ENCODE data around the gene PLXNA2.
A peak's percentile ranks its signal among the peaks of the same experiment; 100 is the strongest.

Gene PLXNA2

GRCh38 chr1:208100906-208101305 is 143.3 kb downstream of the PLXNA2 start:
- no peak overlapping the region for H3K27ac Mint-ChIP-seq
- H3K4me1 Mint-ChIP-seq, result no peaks in the 10 kb centered on the region
- no peak overlapping the region for H3K4me3 Mint-ChIP-seq
- ATAC-seq (no peak), DNase-seq (ENCODE audit: low spot score in 2 of 2) (no peak)
- H3K9me3 Mint-ChIP-seq, result no peaks in the 10 kb centered on the region
- H3K36me3 Mint-ChIP-seq, result no peaks in the 10 kb centered on the region

- Mint-ChIP-seq H3K4me3 (no peak overlapping the region), H3K27ac (no peak overlapping the region), H3K36me3 (no peaks in the 10 kb centered on the region), H3K4me1 (no peaks in the 10 kb centered on the region), H3K9me3 (no peaks in the 10 kb centered on the region)
- DNase-seq (ENCODE audit: low spot score in 2 of 2) (no peak), ATAC-seq (no peak)
Measured at GRCh38 chr1:208100106-208100505, 144.1 kb downstream of the PLXNA2 start.

- no peak overlapping the region for H3K27ac Mint-ChIP-seq
- no peaks in the 10 kb centered on the region for H3K9me3 Mint-ChIP-seq
- no peak overlapping the region for H3K4me3 Mint-ChIP-seq
- no peak for ATAC-seq
- DNase-seq (ENCODE audit: low spot score in 2 of 2), result no peak
- H3K4me1 Mint-ChIP-seq, result no peaks in the 10 kb centered on the region
- H3K36me3 Mint-ChIP-seq, result no peaks in the 10 kb centered on the region
Measured at GRCh38 chr1:208098773-208099172, 145.4 kb downstream of the PLXNA2 start.

- no peaks in the 10 kb centered on the region for H3K9me3 Mint-ChIP-seq
- no peaks in the 10 kb centered on the region for H3K36me3 Mint-ChIP-seq
- DNase-seq (ENCODE audit: low spot score in 2 of 2), result peak; percentile 37 to 75
- H3K4me1 Mint-ChIP-seq, result no peaks in the 10 kb centered on the region
- ATAC-seq, result peak; percentile 63
- H3K4me3 Mint-ChIP-seq, result no peak overlapping the region
- peak overlapping the region; percentile 15 for H3K27ac Mint-ChIP-seq
Measured at GRCh38 chr1:208093754-208094719, 150.1 kb downstream of the PLXNA2 start.

- H3K9me3 Mint-ChIP-seq, result no peaks in the 10 kb centered on the region
- ATAC-seq (no peak), DNase-seq (ENCODE audit: low spot score in 2 of 2) (no peak)
- no peaks in the 10 kb centered on the region for H3K4me1 Mint-ChIP-seq
- H3K36me3 Mint-ChIP-seq, result no peaks in the 10 kb centered on the region
- H3K4me3 Mint-ChIP-seq, result no peak overlapping the region
- no peak overlapping the region for H3K27ac Mint-ChIP-seq
Measured at GRCh38 chr1:208093046-208093445, 151.1 kb downstream of the PLXNA2 start.

- no peak for DNase-seq (ENCODE audit: low spot score in 2 of 2)
- no peak overlapping the region for H3K27ac Mint-ChIP-seq
Measured at GRCh38 chr1:208090388-208091301, 153.5 kb downstream of the PLXNA2 start.

GRCh38 chr1:208089761-208090370 is 154.3 kb downstream of the PLXNA2 start:
- DNase-seq (ENCODE audit: low spot score in 2 of 2) (no peak), ATAC-seq (no peak)
- H3K27ac Mint-ChIP-seq, result no peak overlapping the region

More at GRCh38 chr1:208090388-208091301, 153.5 kb downstream of the PLXNA2 start:
- Mint-ChIP-seq H3K9me3 (no peaks in the 10 kb centered on the region), H3K4me1 (peaks cover 13% of the 10 kb centered on the region), H3K4me3 (no peak overlapping the region), H3K36me3 (peaks cover 6% of the 10 kb centered on the region)
- no peak for ATAC-seq

GRCh38 chr1:208089149-208089548 is 155.0 kb downstream of the PLXNA2 start:
- DNase-seq (ENCODE audit: low spot score in 2 of 2), result no peak
- no peaks in the 10 kb centered on the region for H3K9me3 Mint-ChIP-seq

More at GRCh38 chr1:208089761-208090370, 154.3 kb downstream of the PLXNA2 start:
- H3K4me1 Mint-ChIP-seq, result peaks cover 15% of the 10 kb centered on the region
- H3K36me3 Mint-ChIP-seq, result peaks cover 6% of the 10 kb centered on the region
- H3K4me3 Mint-ChIP-seq, result no peak overlapping the region
- H3K9me3 Mint-ChIP-seq, result no peaks in the 10 kb centered on the region

GRCh38 chr1:208088319-208088718 is 155.9 kb downstream of the PLXNA2 start:
- no peak overlapping the region for H3K27ac Mint-ChIP-seq
- H3K4me1 Mint-ChIP-seq, result peaks cover 15% of the 10 kb centered on the region
- ATAC-seq (no peak), DNase-seq (ENCODE audit: low spot score in 2 of 2) (no peak)
- no peak overlapping the region for H3K4me3 Mint-ChIP-seq
- peaks cover 6% of the 10 kb centered on the region for H3K36me3 Mint-ChIP-seq
- no peaks in the 10 kb centered on the region for H3K9me3 Mint-ChIP-seq

More at GRCh38 chr1:208089149-208089548, 155.0 kb downstream of the PLXNA2 start:
- H3K27ac Mint-ChIP-seq, result no peak overlapping the region
- H3K36me3 Mint-ChIP-seq, result peaks cover 6% of the 10 kb centered on the region
- H3K4me1 Mint-ChIP-seq, result peaks cover 15% of the 10 kb centered on the region
- no peak for ATAC-seq
- no peak overlapping the region for H3K4me3 Mint-ChIP-seq

GRCh38 chr1:208085655-208086515 is 158.3 kb downstream of the PLXNA2 start:
- Mint-ChIP-seq H3K36me3 (peaks cover 6% of the 10 kb centered on the region), H3K4me3 (peak overlapping the region; percentile 59), H3K4me1 (peaks cover 15% of the 10 kb centered on the region), H3K9me3 (no peaks in the 10 kb centered on the region), H3K27ac (peak overlapping the region; percentile 79)
- ATAC-seq (no peak), DNase-seq (ENCODE audit: low spot score in 2 of 2) (no peak)

- Mint-ChIP-seq H3K9me3 (no peaks in the 10 kb centered on the region), H3K4me3 (no peak overlapping the region), H3K27ac (no peak overlapping the region), H3K36me3 (peaks cover 6% of the 10 kb centered on the region), H3K4me1 (peaks cover 15% of the 10 kb centered on the region)
- DNase-seq (ENCODE audit: low spot score in 2 of 2) (no peak), ATAC-seq (no peak)
Measured at GRCh38 chr1:208084764-208085163, 159.4 kb downstream of the PLXNA2 start.

GRCh38 chr1:208084220-208084619 is 160.0 kb downstream of the PLXNA2 start:
- peaks cover 15% of the 10 kb centered on the region for H3K4me1 Mint-ChIP-seq
- H3K4me3 Mint-ChIP-seq, result no peak overlapping the region
- DNase-seq (ENCODE audit: low spot score in 2 of 2) (no peak), ATAC-seq (no peak)
- no peak overlapping the region for H3K27ac Mint-ChIP-seq
- H3K36me3 Mint-ChIP-seq, result peaks cover 6% of the 10 kb centered on the region
- no peaks in the 10 kb centered on the region for H3K9me3 Mint-ChIP-seq

- no peaks in the 10 kb centered on the region for H3K9me3 Mint-ChIP-seq
- H3K27ac Mint-ChIP-seq, result no peak overlapping the region
- H3K4me1 Mint-ChIP-seq, result peaks cover 15% of the 10 kb centered on the region
Measured at GRCh38 chr1:208083715-208084085, 160.5 kb downstream of the PLXNA2 start.

GRCh38 chr1:208083016-208083714 is 161.0 kb downstream of the PLXNA2 start:
- peaks cover 15% of the 10 kb centered on the region for H3K4me1 Mint-ChIP-seq
- H3K27ac Mint-ChIP-seq, result no peak overlapping the region
- peaks cover 6% of the 10 kb centered on the region for H3K36me3 Mint-ChIP-seq
- H3K9me3 Mint-ChIP-seq, result no peaks in the 10 kb centered on the region
- no peak overlapping the region for H3K4me3 Mint-ChIP-seq
- ATAC-seq, result no peak
- no peak for DNase-seq (ENCODE audit: low spot score in 2 of 2)

More at GRCh38 chr1:208083715-208084085, 160.5 kb downstream of the PLXNA2 start:
- ATAC-seq (no peak), DNase-seq (ENCODE audit: low spot score in 2 of 2) (no peak)
- Mint-ChIP-seq H3K4me3 (no peak overlapping the region), H3K36me3 (peaks cover 6% of the 10 kb centered on the region)

Data from stimulated activated effector memory CD8-positive, alpha-beta T cell treated with anti-CD3 and anti-CD28 coated beads, Interleukin-12 subunit alpha, Interleukin-12 subunit beta, amount 100 ng/mL, for 72 hours (primary cell).